Type B pancreatic cell (in vitro differentiated cells): Measurements from ENCODE around the gene KDM5D. TPM values are rescaled to one million over a fixed set of nuclear protein-coding genes. Genes with fewer than 3 reads are reported as not detected.

ENCODE experiments used
- DNase-seq: peaks from one replicate; pipeline ENCODE4 v3.0.0; 2021; ENCODE audit warnings: mixed read lengths; ENCODE audit not compliant: unreplicated experiment; ENCODE audit errors: extremely low spot score
- H3K27ac Mint-ChIP-seq: 2 replicates; pipeline ENCODE4 v1.8.0; 2021; ENCODE audit warnings: mild to moderate bottlenecking, mixed read lengths
- H3K27me3 Mint-ChIP-seq: 2 replicates; pipeline ENCODE4 v1.8.0; 2021; ENCODE audit warnings: mixed read lengths
- H3K36me3 Mint-ChIP-seq: 2 replicates; pipeline ENCODE4 v1.8.0; 2021; ENCODE audit warnings: mixed read lengths
- H3K4me1 Mint-ChIP-seq: one replicate; pipeline ENCODE4 v1.8.0; 2021; ENCODE audit warnings: mixed read lengths; ENCODE audit not compliant: unreplicated experiment
- H3K4me3 Mint-ChIP-seq: 2 replicates; pipeline ENCODE4 v1.8.0; 2021; ENCODE audit warnings: mild to moderate bottlenecking, mixed read lengths
- H3K9me3 Mint-ChIP-seq: 2 replicates; pipeline ENCODE4 v1.8.0; 2021; ENCODE audit warnings: mixed read lengths
- CTCF ChIP-seq: fragments of 200-600 bp; sonication (generic); conservative IDR thresholded peaks from 2 replicates; pipeline ENCODE4 v1.5.0; 2021; ENCODE audit warnings: antibody characterized with exemption, mild to moderate bottlenecking
- total RNA-seq: library from RNA; stranded (reverse); gene quantifications from 2 replicates; pipeline ENCODE4 v1.2.1, GENCODE V29; 2021; ENCODE audit warnings: low replicate concordance

KDM5D gene
- total RNA-seq, 1 donor from 2014 or later = not detected

GRCh38 chrY:19680821-19681220 lies 63.7 kb downstream of the KDM5D start:
- no peak for TF ChIP-seq CTCF
- Mint-ChIP-seq H3K27ac (no peak overlapping the region), H3K27me3 (no peaks in the 10 kb centered on the region), H3K9me3 (no peaks in the 10 kb centered on the region), H3K4me1 (no peaks in the 10 kb centered on the region), H3K36me3 (no peaks in the 10 kb centered on the region), H3K4me3 (no peak overlapping the region)
- DNase-seq = no peak
